OCI-LY1 (cell line): ENCODE results near the gene PLEKHA6.

Experiments
- H2AFZ ChIP-seq: fragments of 200-600 bp; sonication (generic), shearing (Covaris generic); 2 replicates; pipeline ENCODE4 v1.6.0; 2014; ENCODE audit warnings: antibody characterized with exemption, mild to moderate bottlenecking, low read length
- H3F3A ChIP-seq: fragments of 200-600 bp; sonication (generic), shearing (Covaris generic); 2 replicates; pipeline ENCODE4 v1.6.0; 2014; ENCODE audit warnings: mild to moderate bottlenecking, antibody characterized with exemption, low read length, moderate library complexity; ENCODE audit not compliant: insufficient read depth
- H3K27ac ChIP-seq: fragments of 200-600 bp; sonication (generic); 2 replicates; pipeline ENCODE4 v1.5.1; 2014; ENCODE audit warnings: low read length, mixed run types, mild to moderate bottlenecking, low read depth; ENCODE audit not compliant: poor library complexity, severe bottlenecking
- H3K27me3 ChIP-seq: fragments of 200-600 bp; sonication (generic); 2 replicates; pipeline ENCODE4 v1.6.0; 2014; ENCODE audit warnings: antibody characterized with exemption, mild to moderate bottlenecking, low read length, moderate library complexity; ENCODE audit not compliant: insufficient read depth
- H3K36me3 ChIP-seq: fragments of 200-600 bp; sonication (generic); 2 replicates; pipeline ENCODE4 v1.6.1; 2014; ENCODE audit warnings: mild to moderate bottlenecking, antibody characterized with exemption, low read length, moderate library complexity, mixed read lengths; ENCODE audit not compliant: insufficient read depth
- H3K4me1 ChIP-seq: fragments of 200-600 bp; sonication (generic); 2 replicates; pipeline ENCODE4 v1.5.1; 2014; ENCODE audit warnings: mild to moderate bottlenecking, low read length, moderate library complexity; ENCODE audit not compliant: insufficient read depth, severe bottlenecking
- H3K4me2 ChIP-seq: fragments of 200-600 bp; sonication (generic), shearing (Covaris generic); 2 replicates; pipeline ENCODE4 v1.6.1; 2014; ENCODE audit warnings: low read length
- H3K4me3 ChIP-seq: fragments of 200-600 bp; sonication (generic); 2 replicates; pipeline ENCODE4 v1.5.1; 2014; ENCODE audit warnings: low read length, low read depth, mild to moderate bottlenecking, mixed read lengths; ENCODE audit not compliant: poor library complexity, severe bottlenecking
- H3K79me2 ChIP-seq: fragments of 200-600 bp; shearing (Covaris generic); 2 replicates; pipeline ENCODE4 v1.6.1; 2016; ENCODE audit warnings: mixed run types, low read length, mixed read lengths; ENCODE audit not compliant: insufficient read depth
- H3K9ac ChIP-seq: fragments of 200-600 bp; sonication (generic), shearing (Covaris generic); 2 replicates; pipeline ENCODE4 v1.6.1; 2014; ENCODE audit warnings: mild to moderate bottlenecking, low read length, mixed read lengths
- H3K9me2 ChIP-seq: fragments of 200-600 bp; sonication (generic), shearing (Covaris generic); 2 replicates; pipeline ENCODE4 v1.6.1; 2014; ENCODE audit warnings: low read depth, mild to moderate bottlenecking, low read length, mixed read lengths
- H3K9me3 ChIP-seq: fragments of 200-600 bp; shearing (Covaris generic); 2 replicates; pipeline ENCODE4 v1.6.1; 2014; ENCODE audit warnings: low read length, mixed read lengths
- H4K20me1 ChIP-seq: fragments of 200-600 bp; sonication (generic), shearing (Covaris generic); 2 replicates; pipeline ENCODE4 v1.6.0; 2016; ENCODE audit warnings: mild to moderate bottlenecking, low read length; ENCODE audit not compliant: insufficient read depth
- EZH2 ChIP-seq: fragments of 200-600 bp; sonication (generic), shearing (Covaris generic); IDR thresholded peaks from 2 replicates; pipeline ENCODE4 v1.8.0; 2017; ENCODE audit warnings: borderline replicate concordance, mixed run types, mild to moderate bottlenecking, antibody characterized with exemption, low read length, moderate library complexity, mixed read lengths
- TF ChIP-seq, protein P1 (sequence below): fragments of 200-600 bp; sonication (generic), shearing (Covaris generic); IDR thresholded peaks from 2 replicates; pipeline ENCODE4 v1.5.1; 2017; ENCODE audit warnings: mild to moderate bottlenecking, antibody characterized with exemption, low read length, moderate library complexity, mixed read lengths

The PLEKHA6 gene

DNA sequence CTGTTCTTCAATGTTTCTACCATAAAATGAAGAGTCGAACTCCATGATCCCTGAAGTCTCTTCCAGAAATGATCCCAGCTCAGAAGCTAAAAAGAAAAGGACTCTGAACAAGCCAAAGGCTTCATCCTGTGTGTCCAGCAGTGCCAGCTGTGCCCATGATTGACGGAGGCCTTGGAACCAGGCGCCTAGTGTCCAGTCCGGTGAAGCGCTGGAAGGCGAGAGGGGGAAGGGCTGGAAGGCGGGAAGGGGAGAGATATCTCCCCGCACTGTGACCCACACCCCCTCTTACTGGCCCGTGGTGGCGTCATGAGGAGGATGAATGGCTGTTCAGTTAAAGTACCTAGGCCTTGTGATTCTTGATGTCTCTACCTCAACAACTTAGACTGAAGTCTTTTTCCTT lies 10.4 kb upstream of the PLEKHA6 start:
- no peak overlapping the region for H2AFZ ChIP-seq
- no peak overlapping the region for H3K27ac ChIP-seq
- H3K27me3 ChIP-seq, result peaks cover 6% of the 10 kb centered on the region; the same call in 1 of the 2 replicates
- no peaks in the 10 kb centered on the region for H3K79me2 ChIP-seq
- TF ChIP-seq, protein P1, sequence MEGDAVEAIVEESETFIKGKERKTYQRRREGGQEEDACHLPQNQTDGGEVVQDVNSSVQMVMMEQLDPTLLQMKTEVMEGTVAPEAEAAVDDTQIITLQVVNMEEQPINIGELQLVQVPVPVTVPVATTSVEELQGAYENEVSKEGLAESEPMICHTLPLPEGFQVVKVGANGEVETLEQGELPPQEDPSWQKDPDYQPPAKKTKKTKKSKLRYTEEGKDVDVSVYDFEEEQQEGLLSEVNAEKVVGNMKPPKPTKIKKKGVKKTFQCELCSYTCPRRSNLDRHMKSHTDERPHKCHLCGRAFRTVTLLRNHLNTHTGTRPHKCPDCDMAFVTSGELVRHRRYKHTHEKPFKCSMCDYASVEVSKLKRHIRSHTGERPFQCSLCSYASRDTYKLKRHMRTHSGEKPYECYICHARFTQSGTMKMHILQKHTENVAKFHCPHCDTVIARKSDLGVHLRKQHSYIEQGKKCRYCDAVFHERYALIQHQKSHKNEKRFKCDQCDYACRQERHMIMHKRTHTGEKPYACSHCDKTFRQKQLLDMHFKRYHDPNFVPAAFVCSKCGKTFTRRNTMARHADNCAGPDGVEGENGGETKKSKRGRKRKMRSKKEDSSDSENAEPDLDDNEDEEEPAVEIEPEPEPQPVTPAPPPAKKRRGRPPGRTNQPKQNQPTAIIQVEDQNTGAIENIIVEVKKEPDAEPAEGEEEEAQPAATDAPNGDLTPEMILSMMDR, result no peak
- H4K20me1 ChIP-seq, result no peaks in the 10 kb centered on the region
- H3K4me2 ChIP-seq, result no peak overlapping the region
- H3K36me3 ChIP-seq, result no peaks in the 10 kb centered on the region
- H3F3A ChIP-seq, result no peaks in the 10 kb centered on the region
- no peak overlapping the region for H3K4me3 ChIP-seq
- H3K4me1 ChIP-seq, result no peaks in the 10 kb centered on the region
- no peaks in the 10 kb centered on the region for H3K9me3 ChIP-seq
- H3K9ac ChIP-seq, result no peak overlapping the region
- no peaks in the 10 kb centered on the region for H3K9me2 ChIP-seq

DNA sequence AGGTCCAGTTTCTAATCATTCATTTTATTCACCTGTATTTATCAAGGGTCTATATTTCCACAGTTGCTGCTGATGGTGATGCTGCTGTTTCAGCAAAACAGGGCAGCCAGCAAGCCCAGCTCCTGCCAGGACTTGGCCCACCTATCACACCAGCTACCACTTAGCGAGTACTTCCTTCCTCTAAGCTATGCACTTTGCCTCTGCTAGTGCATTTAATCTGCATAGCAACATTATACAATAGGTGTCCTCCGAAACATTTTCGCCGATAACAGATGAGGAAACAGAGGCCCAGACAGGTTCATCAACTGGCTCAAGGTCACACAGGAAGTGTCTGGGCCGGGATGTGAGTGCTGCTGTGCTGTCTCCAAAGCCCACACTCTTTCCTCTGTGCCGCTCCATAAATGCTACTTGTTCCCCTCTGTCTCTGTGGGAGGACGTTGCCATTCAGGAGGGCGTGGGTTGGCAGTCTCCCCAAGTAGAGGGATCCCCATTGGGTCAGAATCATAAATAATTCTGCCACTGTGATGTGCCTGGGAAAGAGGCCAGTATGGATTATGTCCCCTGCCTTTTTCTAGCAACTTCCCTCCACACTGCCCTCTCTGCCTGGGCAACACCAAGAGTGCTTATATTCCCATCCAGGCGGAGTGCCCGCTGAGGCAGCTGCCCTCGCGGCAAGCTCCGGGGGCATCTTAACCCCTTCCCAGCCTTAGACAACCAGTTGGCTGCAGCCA lies 9.4 kb upstream of the PLEKHA6 start:
- no peaks in the 10 kb centered on the region for H3K9me3 ChIP-seq
- H3F3A ChIP-seq, result no peaks in the 10 kb centered on the region
- no peaks in the 10 kb centered on the region for H3K4me1 ChIP-seq
- peaks cover 6% of the 10 kb centered on the region; the same call in 1 of the 2 replicates for H3K27me3 ChIP-seq
- no peaks in the 10 kb centered on the region for H3K79me2 ChIP-seq
- H3K4me2 ChIP-seq, result no peak overlapping the region
- H3K27ac ChIP-seq, result no peak overlapping the region
- H3K9me2 ChIP-seq, result no peaks in the 10 kb centered on the region
- H3K4me3 ChIP-seq, result no peak overlapping the region
- no peak overlapping the region for H2AFZ ChIP-seq
- TF ChIP-seq EZH2, result no peak
- TF ChIP-seq, protein P1, result no peak
- H4K20me1 ChIP-seq, result no peaks in the 10 kb centered on the region
- no peak overlapping the region for H3K9ac ChIP-seq
- no peaks in the 10 kb centered on the region for H3K36me3 ChIP-seq

DNA sequence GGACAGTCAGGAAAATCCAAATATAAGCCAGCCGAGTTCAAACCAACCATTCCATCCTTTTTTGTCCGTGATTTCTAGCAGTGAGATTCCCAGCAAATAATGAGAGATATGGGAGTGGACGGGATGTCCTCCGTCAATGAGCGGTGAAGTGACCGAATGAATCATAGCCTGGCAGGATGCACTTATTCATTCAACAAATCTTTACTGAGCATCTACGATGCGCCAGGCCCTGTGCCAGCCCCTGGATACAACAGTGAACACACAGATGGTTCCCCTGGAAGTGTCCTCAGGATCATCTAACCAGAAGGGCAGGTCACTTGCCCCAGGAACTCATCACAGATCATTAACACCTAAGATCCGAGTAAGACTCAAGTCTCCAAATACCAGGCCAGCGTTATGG lies 8.2 kb upstream of the PLEKHA6 start:
- Histone ChIP-seq H3F3A (no peaks in the 10 kb centered on the region), H3K4me3 (no peak overlapping the region), H3K27me3 (peaks cover 6% of the 10 kb centered on the region; the same call in 1 of the 2 replicates), H3K36me3 (no peaks in the 10 kb centered on the region), H3K79me2 (no peaks in the 10 kb centered on the region), H3K9ac (no peak overlapping the region), H3K4me2 (no peak overlapping the region), H3K27ac (no peak overlapping the region), H3K4me1 (peaks cover 6% of the 10 kb centered on the region), H4K20me1 (no peaks in the 10 kb centered on the region), H2AFZ (no peak overlapping the region), H3K9me3 (no peaks in the 10 kb centered on the region), H3K9me2 (no peaks in the 10 kb centered on the region)
- no peak for TF ChIP-seq EZH2
- TF ChIP-seq, protein P1, result no peak
